HG03575 (cell line): ENCODE results near the gene SLC39A7.

ENCODE experiments used
- ATAC-seq: cut with Tn5 transposase; IDR thresholded peaks from one replicate; pipeline ENCODE4 v1.9.1; 2021; ENCODE audit not compliant: unreplicated experiment, insufficient number of reproducible peaks, low FRiP score; ENCODE audit errors: extremely low read depth

The SLC39A7 gene

DNA sequence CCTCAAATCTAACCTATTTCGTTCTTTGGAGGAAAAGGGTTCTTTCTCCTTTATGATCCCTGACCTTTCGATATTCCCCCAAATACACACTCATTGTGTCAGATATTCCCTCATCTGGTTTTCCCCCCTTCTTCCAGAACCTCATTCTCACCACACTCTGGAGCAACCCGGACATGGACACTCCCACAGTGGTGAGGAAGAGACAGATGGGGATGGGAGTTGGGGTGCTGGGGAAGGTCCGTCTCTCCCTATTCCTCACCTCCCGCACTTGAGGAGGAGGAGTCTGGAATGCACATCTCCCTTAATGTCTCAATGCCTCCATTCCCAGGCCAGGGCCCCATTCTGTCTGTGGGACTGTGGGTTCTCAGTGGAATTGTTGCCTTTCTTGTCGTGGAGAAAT, 1.3 kb downstream of the SLC39A7 start:
- ATAC-seq: no peak

DNA sequence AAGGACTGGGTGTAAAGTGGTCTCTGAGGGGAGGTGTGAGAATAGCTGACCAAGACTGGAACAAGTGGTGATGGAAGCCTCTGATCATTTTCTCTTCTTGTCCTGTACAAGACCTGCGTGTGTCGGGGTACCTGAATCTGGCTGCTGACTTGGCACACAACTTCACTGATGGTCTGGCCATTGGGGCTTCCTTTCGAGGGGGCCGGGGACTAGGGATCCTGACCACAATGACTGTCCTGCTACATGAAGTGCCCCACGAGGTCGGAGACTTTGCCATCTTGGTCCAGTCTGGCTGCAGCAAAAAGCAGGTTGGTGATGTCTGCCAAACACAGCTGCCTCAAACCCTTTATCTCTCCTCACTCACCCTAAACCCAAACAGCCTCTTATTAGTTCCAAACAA, 2.1 kb downstream of the SLC39A7 start:
- no peak for ATAC-seq

DNA sequence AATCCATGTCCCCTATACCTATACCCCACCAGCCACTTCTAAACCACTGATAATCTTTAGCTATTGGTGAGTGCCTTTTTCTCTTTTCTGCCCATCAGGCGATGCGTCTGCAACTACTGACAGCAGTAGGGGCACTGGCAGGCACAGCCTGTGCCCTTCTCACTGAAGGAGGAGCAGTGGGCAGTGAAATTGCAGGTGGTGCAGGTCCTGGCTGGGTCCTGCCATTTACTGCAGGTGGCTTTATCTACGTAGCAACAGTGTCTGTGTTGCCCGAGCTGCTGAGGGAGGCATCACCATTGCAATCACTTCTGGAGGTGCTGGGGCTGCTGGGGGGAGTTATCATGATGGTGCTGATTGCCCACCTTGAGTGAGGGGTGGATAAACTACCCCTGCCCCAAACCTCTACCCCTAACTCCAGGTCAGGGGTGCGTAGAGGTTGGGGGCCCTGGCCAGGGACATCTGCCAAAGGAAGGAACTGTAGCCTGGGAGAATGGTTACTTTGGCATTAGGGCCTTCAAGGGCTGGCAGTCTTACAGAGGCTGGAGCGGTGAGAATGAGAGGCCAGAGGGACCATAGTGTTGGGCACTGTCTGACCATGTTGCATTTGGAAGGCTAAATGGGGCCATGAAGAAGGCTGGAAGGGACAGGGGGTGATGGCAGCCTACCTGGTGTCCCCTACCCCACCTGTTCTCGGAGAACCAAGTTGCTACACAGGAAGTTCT, 2.9 kb downstream of the SLC39A7 start:
- ATAC-seq: no peak

DNA sequence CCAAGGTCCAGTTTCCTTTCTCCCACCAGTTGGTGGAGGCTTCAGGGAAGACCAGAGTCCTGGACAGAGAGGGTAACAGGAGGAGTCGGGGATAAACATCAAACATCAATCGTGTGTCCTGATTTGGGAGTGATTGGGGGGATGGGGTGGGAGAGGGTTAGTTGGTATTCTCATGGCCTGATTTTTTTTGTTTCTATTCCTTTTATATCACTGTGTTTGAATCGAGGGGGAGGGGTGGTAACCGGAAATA, 3.4 kb downstream of the SLC39A7 start:
- ATAC-seq: no peak

DNA sequence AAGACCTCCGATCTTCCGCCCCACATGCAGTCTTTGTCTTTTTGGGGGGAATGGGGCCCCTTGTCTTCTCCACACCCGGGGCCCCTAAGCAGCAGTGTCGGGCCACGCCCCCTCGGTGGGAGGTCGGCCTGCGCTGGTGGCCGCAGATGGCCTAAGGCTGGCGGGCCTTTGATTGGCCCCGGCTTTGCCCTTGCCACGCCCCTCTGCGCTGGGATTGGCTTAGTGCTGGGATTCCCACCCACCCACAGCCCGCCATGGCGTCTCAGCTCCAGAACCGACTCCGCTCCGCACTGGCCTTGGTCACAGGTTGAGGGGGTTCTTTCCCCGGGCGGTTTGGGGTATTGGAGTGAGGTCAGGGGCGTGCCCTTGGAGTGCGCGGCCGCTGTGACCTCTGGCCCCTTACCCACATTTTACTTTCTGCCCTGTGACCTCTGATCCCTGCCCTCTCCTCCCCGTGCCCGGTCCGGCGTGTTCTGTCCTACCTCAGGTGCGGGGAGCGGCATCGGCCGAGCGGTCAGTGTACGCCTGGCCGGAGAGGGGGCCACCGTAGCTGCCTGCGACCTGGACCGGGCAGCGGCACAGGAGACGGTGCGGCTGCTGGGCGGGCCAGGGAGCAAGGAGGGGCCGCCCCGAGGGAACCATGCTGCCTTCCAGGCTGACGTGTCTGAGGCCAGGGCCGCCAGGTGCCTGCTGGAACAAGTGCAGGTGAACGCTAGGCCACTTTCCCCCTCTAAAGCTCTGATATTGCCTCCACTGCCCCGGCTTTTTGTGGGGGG, 3.9 kb downstream of the SLC39A7 start, which contains the start of gene HSD17B8:
HSD17B8 (plus strand) TSS at position 241 of the 776 bp plus-strand sequence; CDS start at position 255, 14 bp downstream.
- ATAC-seq: no peak

DNA sequence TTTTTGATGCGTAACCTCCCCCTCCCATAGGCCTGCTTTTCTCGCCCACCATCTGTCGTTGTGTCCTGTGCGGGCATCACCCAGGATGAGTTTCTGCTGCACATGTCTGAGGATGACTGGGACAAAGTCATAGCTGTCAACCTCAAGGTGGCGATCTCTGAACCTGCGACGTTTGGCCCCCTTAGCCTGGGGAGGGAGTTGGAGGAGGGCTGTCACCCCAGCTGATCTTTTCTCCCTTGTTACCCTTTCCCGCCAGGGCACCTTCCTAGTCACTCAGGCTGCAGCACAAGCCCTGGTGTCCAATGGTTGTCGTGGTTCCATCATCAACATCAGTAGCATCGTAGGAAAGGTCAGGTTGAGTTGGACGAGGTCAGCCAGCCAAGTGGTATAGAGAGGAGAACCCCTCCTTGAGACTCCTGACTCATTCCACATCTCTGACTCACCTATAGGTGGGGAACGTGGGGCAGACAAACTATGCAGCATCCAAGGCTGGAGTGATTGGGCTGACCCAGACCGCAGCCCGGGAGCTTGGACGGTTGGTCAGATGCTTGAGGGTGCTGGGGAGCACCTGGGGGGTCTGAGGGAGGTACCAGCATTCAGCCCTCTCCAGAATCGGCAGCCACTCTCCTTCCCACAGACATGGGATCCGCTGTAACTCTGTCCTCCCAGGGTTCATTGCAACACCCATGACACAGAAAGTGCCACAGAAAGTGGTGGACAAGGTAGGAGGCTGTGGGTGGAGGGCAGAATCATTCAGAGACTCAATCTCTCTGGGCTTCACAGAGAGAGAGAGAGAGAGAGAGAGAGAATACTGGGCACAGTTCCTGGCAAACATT, 4.7 kb downstream of the SLC39A7 start:
- ATAC-seq: no peak

DNA sequence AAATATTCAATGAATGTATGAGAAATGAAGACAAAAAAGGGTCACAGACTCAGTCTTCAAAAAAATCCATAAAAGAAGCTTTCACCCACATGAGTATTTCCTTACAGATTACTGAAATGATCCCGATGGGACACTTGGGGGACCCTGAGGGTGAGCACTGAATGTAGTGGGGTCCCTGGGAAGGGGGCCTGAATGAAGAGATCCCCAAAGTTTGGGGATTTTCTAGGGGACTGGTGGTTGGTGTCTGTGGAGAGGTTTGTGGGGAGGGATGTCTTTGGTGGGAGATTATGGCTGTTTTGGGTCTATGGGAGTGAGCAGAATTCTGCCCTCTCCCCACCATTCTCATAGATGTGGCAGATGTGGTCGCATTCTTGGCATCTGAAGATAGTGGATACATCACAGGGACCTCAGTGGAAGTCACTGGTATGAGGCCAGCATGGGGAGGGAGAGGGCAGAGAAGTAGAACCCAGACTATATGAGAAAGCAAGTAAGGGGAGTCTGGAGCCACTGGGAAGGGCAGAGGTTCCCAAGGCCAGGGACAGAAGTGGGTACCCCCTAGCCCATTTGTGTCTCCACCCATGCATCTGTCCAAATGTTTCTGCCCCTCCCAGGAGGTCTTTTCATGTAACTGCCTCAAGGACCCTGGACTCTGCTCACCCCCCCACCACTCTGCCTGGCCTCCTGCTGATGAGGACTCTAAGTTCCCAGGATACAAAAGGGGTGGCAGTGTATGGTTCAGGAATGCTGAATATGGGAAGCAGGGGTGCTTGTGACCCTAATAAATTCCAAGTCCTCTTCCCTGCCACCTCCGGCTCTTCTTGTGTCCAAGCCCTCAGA, 5.6 kb downstream of the SLC39A7 start:
- ATAC-seq: no peak

DNA sequence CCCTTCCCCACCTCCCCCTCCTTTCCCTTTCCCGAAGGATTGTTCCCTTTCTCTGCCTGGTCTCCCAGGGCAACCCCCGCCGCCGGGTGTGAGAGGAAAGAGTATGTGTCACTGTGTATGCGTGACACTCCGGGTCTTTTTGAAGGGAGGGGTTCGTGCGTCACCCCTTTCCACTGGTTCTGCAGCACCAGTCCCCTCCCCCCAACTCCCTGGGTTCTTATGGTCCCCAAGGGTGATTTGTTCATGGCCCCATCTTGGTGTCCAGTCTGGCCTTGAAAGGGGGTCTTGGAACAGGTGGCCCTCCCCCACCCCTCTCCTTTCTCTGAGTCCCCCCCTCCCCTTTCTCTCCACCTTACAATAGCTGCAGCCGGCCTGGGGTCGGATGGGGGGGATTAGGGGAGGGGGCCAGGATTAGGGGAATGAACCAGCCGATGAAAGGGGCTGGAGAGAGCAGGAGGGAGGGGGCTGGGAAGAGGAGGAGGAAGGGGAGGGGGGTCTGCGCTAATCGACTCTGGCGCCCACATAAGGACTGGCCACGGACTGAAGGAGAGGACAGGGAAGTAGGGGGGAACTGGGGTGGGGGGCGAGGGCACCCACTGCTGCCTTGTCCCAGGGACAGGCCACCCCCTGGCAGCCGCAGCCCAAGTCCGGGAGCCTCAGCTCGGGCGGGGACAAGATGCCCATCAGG, 6.3 kb downstream of the SLC39A7 start:
- no peak for ATAC-seq

DNA sequence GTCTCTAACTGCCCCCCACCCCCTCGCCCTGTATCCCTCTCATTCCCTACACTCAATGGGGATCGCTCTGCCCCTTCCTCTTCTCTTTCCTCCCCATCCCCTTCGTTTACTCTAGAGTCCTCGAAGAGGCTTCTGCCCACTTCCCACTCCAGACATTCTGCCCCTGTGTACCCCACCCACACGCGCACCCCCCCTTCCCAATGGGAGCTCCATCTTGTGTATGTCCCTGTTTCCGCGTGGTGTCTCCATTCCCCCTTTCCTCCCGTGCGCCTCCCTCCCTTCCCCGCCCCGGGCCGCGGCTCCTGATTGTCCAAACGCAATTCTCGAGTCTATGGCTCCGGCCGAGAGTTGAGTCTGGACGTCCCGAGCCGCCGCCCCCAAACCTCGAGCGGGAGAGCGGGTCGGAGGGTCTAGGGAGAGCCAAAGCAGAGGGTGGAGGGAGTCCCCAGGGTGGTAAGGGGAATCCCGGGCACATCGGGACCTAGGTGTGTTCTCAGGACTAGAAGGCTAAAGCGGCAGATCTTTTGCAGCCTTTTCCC, 7.0 kb downstream of the SLC39A7 start:
- no peak for ATAC-seq

DNA sequence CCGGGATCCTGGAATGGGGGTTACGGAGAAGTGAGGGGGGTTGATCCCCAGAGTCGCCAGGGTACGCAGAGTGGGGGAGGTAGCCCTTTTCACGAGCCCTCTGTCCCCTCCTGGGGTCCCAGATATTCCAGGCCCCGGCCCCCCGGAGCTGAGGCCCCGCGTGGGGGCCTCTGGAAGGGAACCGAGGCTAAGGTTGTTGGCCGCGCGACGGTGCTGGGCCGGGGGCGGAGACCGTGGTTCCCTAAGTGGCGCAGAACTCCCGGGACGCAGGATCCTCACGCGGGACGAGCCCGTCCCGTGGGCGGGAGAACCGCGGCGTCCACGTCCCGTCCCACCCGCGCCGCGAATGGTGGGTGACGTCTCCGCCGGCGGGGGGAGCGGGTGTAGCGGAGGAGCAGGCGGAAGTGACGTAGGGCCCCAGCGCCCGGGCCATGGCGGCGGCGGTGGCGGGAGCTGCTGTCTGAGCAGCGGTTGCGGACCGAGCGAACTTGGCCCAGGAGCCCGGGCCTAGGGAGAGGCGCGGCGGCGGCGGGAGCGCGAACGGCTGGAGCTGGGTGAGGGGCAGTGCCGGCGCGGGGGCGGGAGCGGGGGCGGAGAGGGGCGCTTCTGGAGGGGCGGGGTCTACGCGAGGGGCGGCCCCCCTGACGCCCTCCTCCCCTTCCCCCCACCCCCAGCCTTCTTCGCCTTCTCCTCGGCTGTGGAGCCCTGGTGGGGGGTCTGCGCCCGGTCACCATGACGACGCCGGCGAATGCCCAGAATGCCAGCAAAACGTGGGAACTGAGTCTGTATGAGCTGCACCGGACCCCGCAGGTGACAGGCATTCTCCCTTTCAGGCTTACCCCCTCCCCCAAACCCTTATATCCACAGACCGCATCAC, 7.7 kb downstream of the SLC39A7 start, which contains the start of gene RING1:
RING1 (plus strand) TSS at position 410 of the 877 bp plus-strand sequence; CDS start at position 733, 323 bp downstream.
- no peak for ATAC-seq

DNA sequence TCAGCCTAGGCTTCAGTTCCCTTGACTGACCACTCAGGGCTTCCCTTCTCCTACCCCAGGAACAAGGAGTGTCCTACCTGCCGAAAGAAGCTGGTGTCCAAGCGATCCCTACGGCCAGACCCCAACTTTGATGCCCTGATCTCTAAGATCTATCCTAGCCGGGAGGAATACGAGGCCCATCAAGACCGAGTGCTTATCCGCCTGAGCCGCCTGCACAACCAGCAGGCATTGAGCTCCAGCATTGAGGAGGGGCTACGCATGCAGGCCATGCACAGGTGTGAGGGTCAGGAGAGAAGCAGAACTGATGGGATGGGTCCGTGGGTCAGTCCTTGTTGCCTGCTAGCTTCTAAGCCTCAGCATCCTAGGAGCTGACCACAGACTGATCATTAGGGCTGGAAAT, 9.2 kb downstream of the SLC39A7 start:
- no peak for ATAC-seq

DNA sequence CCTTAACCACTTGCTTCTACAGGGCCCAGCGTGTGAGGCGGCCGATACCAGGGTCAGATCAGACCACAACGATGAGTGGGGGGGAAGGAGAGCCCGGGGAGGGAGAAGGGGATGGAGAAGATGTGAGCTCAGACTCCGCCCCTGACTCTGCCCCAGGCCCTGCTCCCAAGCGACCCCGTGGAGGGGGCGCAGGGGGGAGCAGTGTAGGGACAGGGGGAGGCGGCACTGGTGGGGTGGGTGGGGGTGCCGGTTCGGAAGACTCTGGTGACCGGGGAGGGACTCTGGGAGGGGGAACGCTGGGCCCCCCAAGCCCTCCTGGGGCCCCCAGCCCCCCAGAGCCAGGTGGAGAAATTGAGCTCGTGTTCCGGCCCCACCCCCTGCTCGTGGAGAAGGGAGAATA, 10.5 kb downstream of the SLC39A7 start:
- ATAC-seq: no peak

DNA sequence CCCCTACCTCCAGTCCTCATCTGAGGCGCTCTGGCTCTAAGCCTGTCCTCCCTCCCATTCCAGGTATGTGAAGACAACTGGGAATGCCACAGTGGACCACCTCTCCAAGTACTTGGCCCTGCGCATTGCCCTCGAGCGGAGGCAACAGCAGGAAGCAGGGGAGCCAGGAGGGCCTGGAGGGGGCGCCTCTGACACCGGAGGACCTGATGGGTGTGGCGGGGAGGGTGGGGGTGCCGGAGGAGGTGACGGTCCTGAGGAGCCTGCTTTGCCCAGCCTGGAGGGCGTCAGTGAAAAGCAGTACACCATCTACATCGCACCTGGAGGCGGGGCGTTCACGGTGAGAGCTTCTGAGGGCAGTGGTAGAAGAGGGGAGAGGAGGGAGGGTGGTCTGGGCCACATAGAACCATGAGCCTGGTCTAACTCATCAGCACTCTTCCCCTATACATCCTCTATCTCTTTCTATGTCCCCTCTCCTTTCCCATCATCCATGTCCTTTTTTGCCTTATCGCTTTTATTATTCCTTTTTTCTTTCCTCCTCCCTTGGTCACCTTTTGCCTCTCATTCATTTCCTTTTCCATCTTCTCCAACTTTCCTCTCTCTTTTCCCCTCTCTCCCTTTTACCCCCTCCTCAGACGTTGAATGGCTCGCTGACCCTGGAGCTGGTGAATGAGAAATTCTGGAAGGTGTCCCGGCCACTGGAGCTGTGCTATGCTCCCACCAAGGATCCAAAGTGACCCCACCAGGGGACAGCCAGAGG, 11.2 kb downstream of the SLC39A7 start:
- ATAC-seq: no peak

DNA sequence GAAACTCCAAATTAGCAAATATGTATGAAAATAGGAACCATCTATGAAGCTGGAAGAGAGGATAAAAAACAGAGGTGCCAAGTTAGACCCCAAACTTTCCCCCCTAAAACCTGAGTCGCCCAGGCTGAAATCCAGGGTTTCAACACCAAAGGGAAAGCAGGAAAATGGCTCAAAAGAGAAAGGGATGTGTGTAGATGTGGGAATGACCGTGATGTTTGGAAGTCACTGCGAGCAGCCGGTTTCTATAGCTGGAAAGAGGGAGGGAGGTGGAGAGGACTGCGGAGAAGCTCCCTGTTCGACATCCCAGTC, 12.1 kb downstream of the SLC39A7 start:
- ATAC-seq: no peak

DNA sequence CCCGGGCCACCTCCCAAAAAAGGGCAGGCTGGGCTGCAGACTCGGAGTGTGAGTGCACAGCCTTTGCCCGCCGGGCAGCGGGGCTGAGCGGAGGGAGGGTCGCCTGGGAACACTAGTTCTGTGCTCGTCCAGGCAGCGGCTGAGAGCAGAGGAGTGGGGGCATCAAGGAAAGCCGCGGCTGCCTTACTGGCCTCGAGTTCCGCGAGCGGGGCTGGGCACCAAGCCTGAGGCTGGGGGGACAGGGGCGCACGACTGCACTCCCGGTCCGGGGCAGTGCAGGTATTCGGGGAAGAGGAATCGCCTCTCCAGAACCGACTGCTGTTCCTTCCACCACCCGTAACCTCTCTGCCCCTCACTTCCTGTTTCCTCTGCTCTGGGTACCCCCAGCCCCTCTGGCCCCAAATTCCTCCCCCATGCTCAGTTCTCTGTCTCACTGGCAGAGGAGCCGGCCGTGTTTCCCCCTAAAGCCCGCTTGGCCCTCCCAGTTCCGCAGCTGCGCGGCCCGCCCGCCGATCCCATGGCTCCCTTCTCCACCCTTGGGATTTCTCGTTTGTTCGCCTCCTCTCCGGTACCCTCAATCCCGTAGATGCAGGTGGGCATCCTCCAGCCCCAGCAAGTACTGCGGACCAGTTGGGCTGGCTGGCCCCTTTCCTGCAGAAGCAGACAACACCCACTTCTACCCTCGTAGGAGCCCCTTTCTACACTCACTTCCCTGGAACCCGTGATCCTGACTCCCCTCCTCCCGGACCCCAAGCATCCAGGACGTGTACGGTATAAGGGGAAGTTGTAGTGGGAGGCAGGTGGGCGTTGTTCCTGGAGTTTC, 12.7 kb downstream of the SLC39A7 start:
- no peak for ATAC-seq

DNA sequence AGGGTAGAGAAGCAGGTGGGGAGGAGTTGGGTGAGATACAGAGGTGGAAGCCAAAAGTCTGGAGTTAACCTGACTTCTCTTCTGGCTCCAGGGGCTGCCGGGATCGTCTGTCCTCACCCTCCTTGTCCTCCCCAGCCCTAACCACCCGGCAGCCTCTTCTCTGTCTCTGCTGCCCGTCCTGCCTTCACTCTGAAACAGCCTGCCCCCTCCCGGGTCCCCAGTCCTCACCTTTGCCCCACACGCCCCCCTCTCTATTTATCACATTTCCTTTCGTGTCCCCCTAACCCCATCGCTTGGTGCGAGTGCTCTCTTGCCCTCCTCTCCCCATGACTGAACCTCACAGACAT, 13.3 kb downstream of the SLC39A7 start:
- no peak for ATAC-seq
